A549 (cell line): ENCODE data around the gene YIPF6. TPM values are rescaled to one million over a fixed set of nuclear protein-coding genes. Genes with fewer than 3 reads are reported as not detected.
A peak's percentile ranks its signal among the peaks of the same experiment; 100 is the strongest.

Experiments used
- ATAC-seq, 2 experiments: fragments of 200-7000 bp in 1 of 2; fragments of >200 bp in 1 of 2; cut with Nextera tagmentation in 1 of 2; cut with Tn5 transposase in 1 of 2; 3 replicates each; pipeline versions ENCODE4 v1.8.0 to v1.9.1; 2018 to 2020; ENCODE audit warnings: mild to moderate bottlenecking in 1 of 2, moderate library complexity in 1 of 2
- CTCF ChIA-PET: fragments of 300-600 bp; sonication (Branson Sonifier 250); formaldehyde crosslinking; extraction: SDS; loops from one replicate; lab custom pipeline; 2021; ENCODE audit warnings: antibody characterized with exemption, inconsistent platforms; lab: Yijun Ruan, JAX
- POLR2A ChIA-PET: fragments of 350-600 bp; formaldehyde crosslinking; extraction: SDS; loops from one replicate; lab custom pipeline; 2021; ENCODE audit warnings: antibody characterized with exemption, inconsistent platforms; lab: Yijun Ruan, JAX
- DNase-seq, 2 experiments: peaks; one replicate each; pipeline versions ENCODE4 v3.0.0 to v3.0.0-alpha.2; 2011 to 2016; ENCODE audit warnings: low read depth in 1 of 2, low spot score in 1 of 2
- FAIRE-seq: peaks from 2 replicates; lab custom pipeline; 2011; peaks lifted over from hg19 to GRCh38; lab: Jason Lieb, UNC
- H3K27ac ChIP-seq, 2 experiments: fragments of >200 bp; sonication (Bioruptor Twin); formaldehyde crosslinking; 3 replicates each; pipeline ENCODE4 v1.5.1; 2016 to 2017
- H3K4me1 ChIP-seq: fragments of >200 bp; sonication (Bioruptor Twin); formaldehyde crosslinking; 3 replicates; pipeline ENCODE4 v1.6.1; 2016
- H3K4me2 ChIP-seq: fragments of >200 bp; sonication (Bioruptor Twin); formaldehyde crosslinking; 3 replicates; pipeline ENCODE4 v1.6.1; 2016
- H3K4me3 ChIP-seq: fragments of >200 bp; sonication (Bioruptor Twin); formaldehyde crosslinking; 3 replicates; pipeline ENCODE4 v1.5.1; 2016
- H3K9me3 ChIP-seq: fragments of >200 bp; sonication (Bioruptor Twin); formaldehyde crosslinking; 3 replicates; pipeline ENCODE4 v1.6.1; 2016
- CBX2 ChIP-seq: fragments of 200-600 bp; sonication (generic); IDR thresholded peaks from 2 replicates; pipeline ENCODE4 v1.6.1; 2016; ENCODE audit warnings: low read depth, mild to moderate bottlenecking, borderline replicate concordance
- CHD4 ChIP-seq: fragments of 200-600 bp; sonication (generic); IDR thresholded peaks from 2 replicates; pipeline ENCODE4 v1.6.1; 2016; ENCODE audit warnings: antibody characterized with exemption, mild to moderate bottlenecking, borderline replicate concordance
- E2F6 ChIP-seq: IDR thresholded peaks from 2 replicates; pipeline ENCODE4 v1.6.1; 2012; ENCODE audit warnings: low read depth, borderline replicate concordance
- EHMT2 ChIP-seq: fragments of 200-600 bp; sonication (generic); IDR thresholded peaks from 2 replicates; pipeline ENCODE4 v1.6.1; 2016; ENCODE audit warnings: antibody characterized with exemption, low read depth, mild to moderate bottlenecking, moderate library complexity
- FOSL2 ChIP-seq, 2 experiments: fragments of 450-650 bp in 1 of 2; fragments of >200 bp in 1 of 2; sonication (Bioruptor Twin) in 1 of 2; formaldehyde crosslinking; IDR thresholded peaks; 2 replicates each; pipeline versions ENCODE4 v1.5.0 to v1.6.1; 2016 to 2020; ENCODE audit warnings: mild to moderate bottlenecking in 1 of 2, moderate library complexity in 1 of 2
- GATA3 ChIP-seq: IDR thresholded peaks from 2 replicates; pipeline ENCODE4 v1.6.1; 2012; ENCODE audit warnings: borderline replicate concordance
- HEYL ChIP-seq: fragments of 250-450 bp; sonication (Bioruptor Pico); IDR thresholded peaks from 2 replicates; pipeline ENCODE4 v1.8.0; 2021; ENCODE audit warnings: mild to moderate bottlenecking, moderate library complexity
- HMGXB4 ChIP-seq: fragments of 250-450 bp; sonication (Bioruptor Pico); IDR thresholded peaks from 2 replicates; pipeline ENCODE4 v1.5.0; 2021; ENCODE audit warnings: mild to moderate bottlenecking, moderate library complexity, borderline replicate concordance
- HOXB13 ChIP-seq: fragments of 250-450 bp; sonication (Bioruptor Pico); IDR thresholded peaks from 2 replicates; pipeline ENCODE4 v1.5.0; 2020; ENCODE audit warnings: low read depth, mild to moderate bottlenecking, moderate library complexity
- KDM5A ChIP-seq: fragments of 200-600 bp; sonication (generic); IDR thresholded peaks from 2 replicates; pipeline ENCODE4 v1.6.1; 2016; ENCODE audit warnings: antibody characterized with exemption, mild to moderate bottlenecking
- MAFK ChIP-seq: fragments of 450-650 bp; IDR thresholded peaks from 2 replicates; pipeline ENCODE4 v1.6.1; 2014; ENCODE audit not compliant: partially characterized antibody
- MAZ ChIP-seq: fragments of 150-350 bp; IDR thresholded peaks from 2 replicates; pipeline ENCODE4 v1.6.1; 2014; ENCODE audit warnings: antibody characterized with exemption, low read depth, low read length, borderline replicate concordance
- PHF8 ChIP-seq: fragments of 200-600 bp; sonication (generic); IDR thresholded peaks from 2 replicates; pipeline ENCODE4 v1.6.1; 2016; ENCODE audit warnings: low read depth, mild to moderate bottlenecking, antibody characterized with exemption, moderate library complexity, borderline replicate concordance
- RAD21 ChIP-seq, 2 experiments: fragments of >200 bp in 1 of 2; sonication (Bioruptor Twin) in 1 of 2; formaldehyde crosslinking in 1 of 2; IDR thresholded peaks in 1 of 2; conservative IDR thresholded peaks in 1 of 2; 2 replicates in 1 of 2; 3 replicates in 1 of 2; pipeline ENCODE4 v1.6.1; 2012 to 2018; ENCODE audit warnings: inconsistent platforms in 1 of 2
- RCOR1 ChIP-seq: fragments of 150-350 bp; IDR thresholded peaks from 2 replicates; pipeline ENCODE4 v1.6.1; 2014; ENCODE audit warnings: antibody characterized with exemption, low read length, low read depth
- REST ChIP-seq: fragments of 200-600 bp; sonication (generic); IDR thresholded peaks from 2 replicates; pipeline ENCODE4 v1.6.1; 2016; ENCODE audit warnings: antibody characterized with exemption, mild to moderate bottlenecking, moderate library complexity
- SMC3 ChIP-seq: fragments of >200 bp; sonication (Bioruptor Twin); formaldehyde crosslinking; IDR thresholded peaks from 3 replicates; pipeline ENCODE4 v1.6.1; 2018; ENCODE audit warnings: inconsistent platforms
- SREBF2 ChIP-seq: fragments of 450-650 bp; IDR thresholded peaks from 2 replicates; pipeline ENCODE4 v1.6.1; 2014; ENCODE audit warnings: mild to moderate bottlenecking, moderate library complexity
- WGBS: methylation state at CpG from one replicate; pipeline ENCODE4 v1.1.6; 2017; ENCODE audit errors: missing lambda C conversion rate; 5-methylcytosine and 5-hydroxymethylcytosine counted together
- polyA plus RNA-seq, 4 experiments: library from polyadenylated mRNA; depleted of rRNA in 3 of 4; stranded (reverse); fragments of >200 nt; fragmentation: RNase III in 1 of 4; extraction: RNeasy Plus Mini Kit Qiagen cat#74134 plus additional on column Dnase treatment in 1 of 4; gene quantifications; 2 replicates in 3 of 4; 3 replicates in 1 of 4; pipeline ENCODE4 v1.2.3, GENCODE V29; 2011 to 2017
- TF ChIP-seq, protein P1 (sequence below): fragments of >200 bp; sonication (Bioruptor Twin); formaldehyde crosslinking; IDR thresholded peaks from 2 replicates; pipeline ENCODE4 v1.6.1; 2016
- TF ChIP-seq, protein P2 (sequence below): fragments of 250-450 bp; sonication (Bioruptor Pico); IDR thresholded peaks from 2 replicates; pipeline ENCODE4 v1.5.0; 2020; ENCODE audit warnings: low read depth, mild to moderate bottlenecking, moderate library complexity
- TF ChIP-seq, protein P3 (sequence below): fragments of 150-350 bp; IDR thresholded peaks from 2 replicates; pipeline ENCODE4 v1.6.1; 2014; ENCODE audit warnings: low read depth, mild to moderate bottlenecking, low read length

Gene YIPF6
- polyA plus RNA-seq, 2 of the 4 experiments (the other 2 are of a cell fraction) = 27.8 to 58.9 TPM

DNA sequence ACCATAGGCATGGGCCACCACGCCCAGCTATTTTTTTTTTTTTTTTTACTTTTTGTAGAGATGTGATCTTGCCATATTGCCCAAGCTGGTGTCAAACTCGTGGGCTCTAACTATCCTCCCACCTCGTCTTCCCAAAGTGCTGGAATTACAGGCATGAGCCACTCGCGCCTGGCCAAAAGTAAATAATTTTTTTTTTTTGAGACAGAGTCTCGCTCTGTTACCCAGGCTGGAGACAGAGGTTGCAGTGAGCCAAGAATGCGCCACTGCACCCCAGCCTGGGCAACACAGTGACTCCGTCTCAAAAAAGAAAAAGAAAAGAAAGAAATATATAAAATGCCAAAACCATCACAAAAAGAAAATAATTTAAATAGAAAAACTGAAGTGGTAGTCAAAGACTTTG, 47.1 kb upstream of the YIPF6 start:
- no peak overlapping the region for H3K27ac ChIP-seq
- ChIA-PET POLR2A (no interaction called here), CTCF (no interaction called here)
- no peak overlapping the region for H3K4me2 ChIP-seq
- no peak for FAIRE-seq
- H3K9me3 ChIP-seq = no peaks in the 10 kb centered on the region
- H3K4me1 ChIP-seq = peaks cover 13% of the 10 kb centered on the region
- TF ChIP-seq RAD21 (conservative IDR thresholded peaks at IDR 0.05 in 1 of 2, IDR thresholded peaks at IDR 0.05 in 1 of 2) = no peak
- TF ChIP-seq HOXB13 (CRISPR knock-in tag) = no peak
- TF ChIP-seq, protein P1, sequence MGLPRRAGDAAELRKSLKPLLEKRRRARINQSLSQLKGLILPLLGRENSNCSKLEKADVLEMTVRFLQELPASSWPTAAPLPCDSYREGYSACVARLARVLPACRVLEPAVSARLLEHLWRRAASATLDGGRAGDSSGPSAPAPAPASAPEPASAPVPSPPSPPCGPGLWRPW = no peak
- TF ChIP-seq PHF8 = no peak
- no peak for TF ChIP-seq CHD4
- TF ChIP-seq SREBF2 = no peak
- no peak for TF ChIP-seq SMC3
- WGBS = 63% methylated on average over 8 of the region's 8 CpGs
- no peak for DNase-seq
- no peak for ATAC-seq
- H3K4me3 ChIP-seq = no peak overlapping the region

- WGBS = 23% methylated on average over 8 of the region's 8 CpGs
- Histone ChIP-seq H3K9me3 (no peaks in the 10 kb centered on the region), H3K27ac (peak overlapping the region; percentile 45 to 75), H3K4me3 (no peak overlapping the region), H3K4me1 (peaks cover 13% of the 10 kb centered on the region), H3K4me2 (peak overlapping the region; percentile 70)
- TF ChIP-seq GATA3 = peak; percentile 57
- TF ChIP-seq, protein P2, sequence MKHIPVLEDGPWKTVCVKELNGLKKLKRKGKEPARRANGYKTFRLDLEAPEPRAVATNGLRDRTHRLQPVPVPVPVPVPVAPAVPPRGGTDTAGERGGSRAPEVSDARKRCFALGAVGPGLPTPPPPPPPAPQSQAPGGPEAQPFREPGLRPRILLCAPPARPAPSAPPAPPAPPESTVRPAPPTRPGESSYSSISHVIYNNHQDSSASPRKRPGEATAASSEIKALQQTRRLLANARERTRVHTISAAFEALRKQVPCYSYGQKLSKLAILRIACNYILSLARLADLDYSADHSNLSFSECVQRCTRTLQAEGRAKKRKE = no peak
- DNase-seq (peak in 1 of 2 experiments; percentile 56), ATAC-seq (peak in 1 of 2 experiments; percentile 79; a peak in 3 of 6 replicates), FAIRE-seq (no peak)
- ChIA-PET POLR2A (no interaction called here), CTCF (interaction anchor here (0.6 kb wide), 1 partner anchor 27 kb away, joined by 7 read pairs; no protein-coding TSS in a partner anchor)
Observed at GRCh38 chrX:68454476-68455150, 44.2 kb upstream of the YIPF6 start.

DNA sequence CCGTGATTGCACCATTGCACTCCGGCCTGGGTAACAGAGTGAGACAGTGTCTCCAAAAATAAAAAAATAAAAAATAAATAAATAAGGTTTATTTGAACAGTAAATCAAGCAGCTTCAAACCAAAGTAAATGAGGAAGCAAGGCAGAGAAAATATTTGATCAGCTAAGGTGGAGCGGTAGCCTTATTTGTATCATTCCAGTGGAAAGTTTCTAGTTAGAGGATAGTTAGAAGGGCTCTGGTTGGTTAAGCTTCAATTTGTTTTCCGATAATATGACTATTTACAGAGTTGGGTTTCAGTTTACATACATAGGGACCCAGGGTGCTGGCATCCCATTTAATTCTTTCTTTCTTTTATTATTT, 43.7 kb upstream of the YIPF6 start:
- FAIRE-seq = no peak
- H3K4me2 ChIP-seq = peak overlapping the region; percentile 70
- DNase-seq = peak in 1 of 2 experiments; percentile 57
- no peak; a peak in 2 of 6 replicates for ATAC-seq
- H3K4me1 ChIP-seq = peaks cover 13% of the 10 kb centered on the region
- H3K9me3 ChIP-seq = no peaks in the 10 kb centered on the region
- CTCF ChIA-PET = interaction anchor here (0.6 kb wide), 1 partner anchor 26 kb away, joined by 7 read pairs; no protein-coding TSS in a partner anchor
- H3K27ac ChIP-seq = peak overlapping the region; percentile 45 to 75
- H3K4me3 ChIP-seq = no peak overlapping the region
- WGBS = 15% methylated on average over 4 of the region's 4 CpGs
- POLR2A ChIA-PET = no interaction called here
- TF ChIP-seq, protein P2 = no peak
- TF ChIP-seq CBX2 (no peak), KDM5A (no peak), HMGXB4 (CRISPR knock-in tag) (no peak), RCOR1 (no peak), E2F6 (no peak), EHMT2 (no peak), FOSL2 (IDR thresholded peaks at IDR 0.05) (no peak), FOSL2 (CRISPR knock-in tag; IDR thresholded peaks at IDR 0.05) (no peak), MAZ (no peak), MAFK (no peak), HEYL (CRISPR knock-in tag) (no peak), REST (no peak)
- TF ChIP-seq, protein P3, sequence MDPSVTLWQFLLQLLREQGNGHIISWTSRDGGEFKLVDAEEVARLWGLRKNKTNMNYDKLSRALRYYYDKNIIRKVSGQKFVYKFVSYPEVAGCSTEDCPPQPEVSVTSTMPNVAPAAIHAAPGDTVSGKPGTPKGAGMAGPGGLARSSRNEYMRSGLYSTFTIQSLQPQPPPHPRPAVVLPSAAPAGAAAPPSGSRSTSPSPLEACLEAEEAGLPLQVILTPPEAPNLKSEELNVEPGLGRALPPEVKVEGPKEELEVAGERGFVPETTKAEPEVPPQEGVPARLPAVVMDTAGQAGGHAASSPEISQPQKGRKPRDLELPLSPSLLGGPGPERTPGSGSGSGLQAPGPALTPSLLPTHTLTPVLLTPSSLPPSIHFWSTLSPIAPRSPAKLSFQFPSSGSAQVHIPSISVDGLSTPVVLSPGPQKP = no peak
